ENCODE measurements around the gene TRIM3.

Gene TRIM3

GRCh38 chr11:6401464-6401863, 72.3 kb downstream of the TRIM3 start:
- no peak for DNase-seq (ENCODE audit: low read depth)

GRCh38 chr11:6400431-6401345, 73.1 kb downstream of the TRIM3 start:
- DNase-seq (ENCODE audit: low read depth): no peak
